ENCODE measurements around the gene RAP2B. TPM values are rescaled to one million over a fixed set of nuclear protein-coding genes. Genes with fewer than 3 reads are reported as not detected.

The RAP2B gene
- polyA plus RNA-seq, 1 of the 3 experiments (the other 2 are of a cell fraction) = 7.3 TPM

DNA sequence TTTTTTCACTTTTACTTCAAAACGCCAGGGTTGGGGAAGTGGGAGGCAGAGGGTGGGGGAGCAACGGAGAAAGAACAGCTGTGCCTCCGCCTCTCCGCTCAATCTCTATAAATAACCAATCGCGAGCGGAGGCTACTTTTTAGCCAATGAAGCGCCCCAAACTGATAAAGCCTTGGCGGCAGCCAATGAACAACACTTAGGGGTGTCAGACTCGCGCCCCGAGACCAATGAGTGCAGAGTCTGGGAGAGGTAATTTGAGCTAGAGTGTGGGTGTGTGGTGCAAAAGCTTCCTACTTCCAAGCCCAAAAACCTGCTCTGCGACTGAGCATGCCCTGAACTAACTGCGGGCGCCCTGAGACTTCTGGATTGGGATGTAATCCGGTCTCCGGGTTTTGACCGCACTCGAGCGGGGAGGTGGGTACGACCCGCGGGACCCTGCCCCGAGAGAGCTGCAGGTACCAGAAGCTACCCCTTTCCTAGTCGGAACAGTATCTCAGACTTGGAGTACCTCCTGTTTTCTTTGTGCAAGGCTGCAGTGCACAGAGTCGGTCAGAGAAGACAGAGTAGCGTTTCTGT lies 800 bp upstream of the RAP2B start:
- H3K4me3 ChIP-seq (ENCODE audit: low read depth in 2 of 2, low read length in 1 of 2) = peak overlapping the region; percentile 95 to 96
- peaks cover 42% of the 10 kb centered on the region for H3K79me2 ChIP-seq (ENCODE audit: insufficient read depth)
- peak overlapping the region; percentile 94 to 96 for H3K27ac ChIP-seq (ENCODE audit: low read depth in 2 of 2, low read length in 1 of 2)
- WGBS (ENCODE audit: low lambda C conversion rate) = under 1% methylated on average over 27 of the region's 27 CpGs
- peaks cover 6 to 23% of the 10 kb centered on the region in 2 experiments for H3K36me3 ChIP-seq (replicated peaks in 1 of 2; ENCODE audit: control insufficient read depth in 1 of 2, insufficient read depth in 2 of 2, low read length in 1 of 2)
- ChIA-PET CTCF (interaction anchor here (1.0 kb wide), 1 partner anchor 118 kb away, joined by 3 read pairs; no protein-coding TSS in a partner anchor), POLR2A (interaction anchor here (0.6 kb wide), 1 partner anchor 34 kb away, joined by 3 read pairs; no protein-coding TSS in a partner anchor)
- H3K9me2 ChIP-seq = no peaks in the 10 kb centered on the region
- H2AFZ ChIP-seq (ENCODE audit: low read depth) = peak overlapping the region; percentile 88
- H3K27me3 ChIP-seq (ENCODE audit: insufficient read depth) = no peaks in the 10 kb centered on the region
- H3K4me2 ChIP-seq = peak overlapping the region; percentile 93
- peaks cover 4 to 8% of the 10 kb centered on the region in 2 experiments for H3K4me1 ChIP-seq (ENCODE audit: control insufficient read depth in 1 of 2, insufficient read depth in 2 of 2, low read depth in 1 of 2, low read length in 1 of 2)
- DNase-seq = peak; percentile 91
- H3F3A ChIP-seq (replicated peaks; ENCODE audit: insufficient read depth) = peaks cover 23% of the 10 kb centered on the region
- H4K20me1 ChIP-seq (ENCODE audit: insufficient read depth) = peaks cover 35% of the 10 kb centered on the region
- no peaks in the 10 kb centered on the region for H3K9me3 ChIP-seq
- H3K9ac ChIP-seq = peak overlapping the region; percentile 90
- no peak for TF ChIP-seq NFIC (IDR thresholded peaks at IDR 0.05; ENCODE audit: borderline replicate concordance)
- peak; percentile 58; the same call in 1 of the 2 replicates for TF ChIP-seq TAF1 (IDR thresholded peaks at IDR 0.05; ENCODE audit: borderline replicate concordance, low read depth, low read length)
- TF ChIP-seq, protein P1, sequence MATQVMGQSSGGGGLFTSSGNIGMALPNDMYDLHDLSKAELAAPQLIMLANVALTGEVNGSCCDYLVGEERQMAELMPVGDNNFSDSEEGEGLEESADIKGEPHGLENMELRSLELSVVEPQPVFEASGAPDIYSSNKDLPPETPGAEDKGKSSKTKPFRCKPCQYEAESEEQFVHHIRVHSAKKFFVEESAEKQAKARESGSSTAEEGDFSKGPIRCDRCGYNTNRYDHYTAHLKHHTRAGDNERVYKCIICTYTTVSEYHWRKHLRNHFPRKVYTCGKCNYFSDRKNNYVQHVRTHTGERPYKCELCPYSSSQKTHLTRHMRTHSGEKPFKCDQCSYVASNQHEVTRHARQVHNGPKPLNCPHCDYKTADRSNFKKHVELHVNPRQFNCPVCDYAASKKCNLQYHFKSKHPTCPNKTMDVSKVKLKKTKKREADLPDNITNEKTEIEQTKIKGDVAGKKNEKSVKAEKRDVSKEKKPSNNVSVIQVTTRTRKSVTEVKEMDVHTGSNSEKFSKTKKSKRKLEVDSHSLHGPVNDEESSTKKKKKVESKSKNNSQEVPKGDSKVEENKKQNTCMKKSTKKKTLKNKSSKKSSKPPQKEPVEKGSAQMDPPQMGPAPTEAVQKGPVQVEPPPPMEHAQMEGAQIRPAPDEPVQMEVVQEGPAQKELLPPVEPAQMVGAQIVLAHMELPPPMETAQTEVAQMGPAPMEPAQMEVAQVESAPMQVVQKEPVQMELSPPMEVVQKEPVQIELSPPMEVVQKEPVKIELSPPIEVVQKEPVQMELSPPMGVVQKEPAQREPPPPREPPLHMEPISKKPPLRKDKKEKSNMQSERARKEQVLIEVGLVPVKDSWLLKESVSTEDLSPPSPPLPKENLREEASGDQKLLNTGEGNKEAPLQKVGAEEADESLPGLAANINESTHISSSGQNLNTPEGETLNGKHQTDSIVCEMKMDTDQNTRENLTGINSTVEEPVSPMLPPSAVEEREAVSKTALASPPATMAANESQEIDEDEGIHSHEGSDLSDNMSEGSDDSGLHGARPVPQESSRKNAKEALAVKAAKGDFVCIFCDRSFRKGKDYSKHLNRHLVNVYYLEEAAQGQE (IDR thresholded peaks at IDR 0.05; ENCODE audit: low read depth, low read length) = no peak
- no peak for TF ChIP-seq FOXM1 (IDR thresholded peaks at IDR 0.05; ENCODE audit: low read depth)
- TF ChIP-seq GATA2 (CRISPR knock-in tag; IDR thresholded peaks at IDR 0.05) = no peak
- TF ChIP-seq, protein P2, sequence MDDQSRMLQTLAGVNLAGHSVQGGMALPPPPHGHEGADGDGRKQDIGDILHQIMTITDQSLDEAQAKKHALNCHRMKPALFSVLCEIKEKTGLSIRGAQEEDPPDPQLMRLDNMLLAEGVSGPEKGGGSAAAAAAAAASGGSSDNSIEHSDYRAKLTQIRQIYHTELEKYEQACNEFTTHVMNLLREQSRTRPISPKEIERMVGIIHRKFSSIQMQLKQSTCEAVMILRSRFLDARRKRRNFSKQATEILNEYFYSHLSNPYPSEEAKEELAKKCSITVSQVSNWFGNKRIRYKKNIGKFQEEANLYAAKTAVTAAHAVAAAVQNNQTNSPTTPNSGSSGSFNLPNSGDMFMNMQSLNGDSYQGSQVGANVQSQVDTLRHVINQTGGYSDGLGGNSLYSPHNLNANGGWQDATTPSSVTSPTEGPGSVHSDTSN (IDR thresholded peaks at IDR 0.05) = peak; percentile 71; the same call in 1 of the 2 replicates
- peak; percentile 0; the same call in 1 of the 2 replicates for TF ChIP-seq FOSL2 (IDR thresholded peaks at IDR 0.05; ENCODE audit: borderline replicate concordance, low read depth)
- TF ChIP-seq, protein P3, sequence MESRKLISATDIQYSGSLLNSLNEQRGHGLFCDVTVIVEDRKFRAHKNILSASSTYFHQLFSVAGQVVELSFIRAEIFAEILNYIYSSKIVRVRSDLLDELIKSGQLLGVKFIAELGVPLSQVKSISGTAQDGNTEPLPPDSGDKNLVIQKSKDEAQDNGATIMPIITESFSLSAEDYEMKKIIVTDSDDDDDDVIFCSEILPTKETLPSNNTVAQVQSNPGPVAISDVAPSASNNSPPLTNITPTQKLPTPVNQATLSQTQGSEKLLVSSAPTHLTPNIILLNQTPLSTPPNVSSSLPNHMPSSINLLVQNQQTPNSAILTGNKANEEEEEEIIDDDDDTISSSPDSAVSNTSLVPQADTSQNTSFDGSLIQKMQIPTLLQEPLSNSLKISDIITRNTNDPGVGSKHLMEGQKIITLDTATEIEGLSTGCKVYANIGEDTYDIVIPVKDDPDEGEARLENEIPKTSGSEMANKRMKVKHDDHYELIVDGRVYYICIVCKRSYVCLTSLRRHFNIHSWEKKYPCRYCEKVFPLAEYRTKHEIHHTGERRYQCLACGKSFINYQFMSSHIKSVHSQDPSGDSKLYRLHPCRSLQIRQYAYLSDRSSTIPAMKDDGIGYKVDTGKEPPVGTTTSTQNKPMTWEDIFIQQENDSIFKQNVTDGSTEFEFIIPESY (IDR thresholded peaks at IDR 0.05; ENCODE audit: borderline replicate concordance, low read depth) = no peak
- TF ChIP-seq NRF1 (IDR thresholded peaks at IDR 0.05; ENCODE audit: low read depth, low read length) = peak; percentile 47; the same call in 1 of the 2 replicates
- TF ChIP-seq, protein P4, sequence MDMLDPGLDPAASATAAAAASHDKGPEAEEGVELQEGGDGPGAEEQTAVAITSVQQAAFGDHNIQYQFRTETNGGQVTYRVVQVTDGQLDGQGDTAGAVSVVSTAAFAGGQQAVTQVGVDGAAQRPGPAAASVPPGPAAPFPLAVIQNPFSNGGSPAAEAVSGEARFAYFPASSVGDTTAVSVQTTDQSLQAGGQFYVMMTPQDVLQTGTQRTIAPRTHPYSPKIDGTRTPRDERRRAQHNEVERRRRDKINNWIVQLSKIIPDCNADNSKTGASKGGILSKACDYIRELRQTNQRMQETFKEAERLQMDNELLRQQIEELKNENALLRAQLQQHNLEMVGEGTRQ (IDR thresholded peaks at IDR 0.05; ENCODE audit: borderline replicate concordance, low read depth, low read length) = no peak
- TF ChIP-seq EP300 (IDR thresholded peaks at IDR 0.05; ENCODE audit: borderline replicate concordance in 1 of 2, low read depth in 1 of 2, low read length in 1 of 2) = peak in 1 of 2 experiments; percentile 39; a peak in 1 of 4 replicates
- TF ChIP-seq, protein P5, sequence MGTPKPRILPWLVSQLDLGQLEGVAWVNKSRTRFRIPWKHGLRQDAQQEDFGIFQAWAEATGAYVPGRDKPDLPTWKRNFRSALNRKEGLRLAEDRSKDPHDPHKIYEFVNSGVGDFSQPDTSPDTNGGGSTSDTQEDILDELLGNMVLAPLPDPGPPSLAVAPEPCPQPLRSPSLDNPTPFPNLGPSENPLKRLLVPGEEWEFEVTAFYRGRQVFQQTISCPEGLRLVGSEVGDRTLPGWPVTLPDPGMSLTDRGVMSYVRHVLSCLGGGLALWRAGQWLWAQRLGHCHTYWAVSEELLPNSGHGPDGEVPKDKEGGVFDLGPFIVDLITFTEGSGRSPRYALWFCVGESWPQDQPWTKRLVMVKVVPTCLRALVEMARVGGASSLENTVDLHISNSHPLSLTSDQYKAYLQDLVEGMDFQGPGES (IDR thresholded peaks at IDR 0.05; ENCODE audit: low read depth, low read length) = peak; percentile 62
- no peak for TF ChIP-seq POLR2AphosphoS5 (IDR thresholded peaks at IDR 0.05; ENCODE audit: low read depth, low read length)
- TF ChIP-seq CHD2 (IDR thresholded peaks at IDR 0.05; ENCODE audit: low read length, partially characterized antibody) = peak; percentile 76
- TF ChIP-seq SIN3A (IDR thresholded peaks at IDR 0.05; ENCODE audit: borderline replicate concordance, low read depth, low read length) = no peak
- TF ChIP-seq MXI1 (IDR thresholded peaks at IDR 0.05; ENCODE audit: low read depth, low read length) = 0 out of 2 replicates have a peak, but pooled peaks have one; percentile 17
- no peak for TF ChIP-seq SMC3 (IDR thresholded peaks at IDR 0.05; ENCODE audit: low read depth, low read length)
- TF ChIP-seq, protein P6, sequence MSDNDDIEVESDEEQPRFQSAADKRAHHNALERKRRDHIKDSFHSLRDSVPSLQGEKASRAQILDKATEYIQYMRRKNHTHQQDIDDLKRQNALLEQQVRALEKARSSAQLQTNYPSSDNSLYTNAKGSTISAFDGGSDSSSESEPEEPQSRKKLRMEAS (IDR thresholded peaks at IDR 0.05; ENCODE audit: low read depth) = peak; percentile 26; the same call in 1 of the 2 replicates
- no peak for TF ChIP-seq EZH2phosphoT487 (IDR thresholded peaks at IDR 0.05; ENCODE audit: borderline replicate concordance, low read depth)
- peak; percentile 60; the same call in 1 of the 2 replicates for TF ChIP-seq JUND (IDR thresholded peaks at IDR 0.05)
- TF ChIP-seq ELF1 (IDR thresholded peaks at IDR 0.05) = peak; percentile 72

Measured in SK-N-SH (cell line).